ENCODE results near the gene POU2AF3. TPM values are rescaled to one million over a fixed set of nuclear protein-coding genes. Genes with fewer than 3 reads are reported as not detected.

The POU2AF3 gene
- total RNA-seq, 1 experiment from 2014 or later, result not detected

GRCh38 chr11:111296196-111296595 lies 2.1 kb upstream of the POU2AF3 start:
- intact Hi-C loops (cut with micrococcal nuclease), result no loop called here
- Mint-ChIP-seq H3K4me1 (ENCODE audit: insufficient read depth, unreplicated experiment) (no peaks in the 10 kb centered on the region), H3K9me3 (ENCODE audit: unreplicated experiment) (no peaks in the 10 kb centered on the region), H3K4me3 (ENCODE audit: unreplicated experiment) (no peak overlapping the region), H3K36me3 (ENCODE audit: insufficient read depth, unreplicated experiment) (no peaks in the 10 kb centered on the region), H3K27me3 (ENCODE audit: insufficient read depth, unreplicated experiment) (peaks cover 12% of the 10 kb centered on the region), H3K27ac (ENCODE audit: low read depth, unreplicated experiment) (no peak overlapping the region)
- ChIA-PET CTCF (interaction anchor here (0.6 kb wide), 1 partner anchor 377 kb away, joined by 3 read pairs; no protein-coding TSS in a partner anchor), POLR2A (no interaction called here)
- TF ChIP-seq, protein P1, sequence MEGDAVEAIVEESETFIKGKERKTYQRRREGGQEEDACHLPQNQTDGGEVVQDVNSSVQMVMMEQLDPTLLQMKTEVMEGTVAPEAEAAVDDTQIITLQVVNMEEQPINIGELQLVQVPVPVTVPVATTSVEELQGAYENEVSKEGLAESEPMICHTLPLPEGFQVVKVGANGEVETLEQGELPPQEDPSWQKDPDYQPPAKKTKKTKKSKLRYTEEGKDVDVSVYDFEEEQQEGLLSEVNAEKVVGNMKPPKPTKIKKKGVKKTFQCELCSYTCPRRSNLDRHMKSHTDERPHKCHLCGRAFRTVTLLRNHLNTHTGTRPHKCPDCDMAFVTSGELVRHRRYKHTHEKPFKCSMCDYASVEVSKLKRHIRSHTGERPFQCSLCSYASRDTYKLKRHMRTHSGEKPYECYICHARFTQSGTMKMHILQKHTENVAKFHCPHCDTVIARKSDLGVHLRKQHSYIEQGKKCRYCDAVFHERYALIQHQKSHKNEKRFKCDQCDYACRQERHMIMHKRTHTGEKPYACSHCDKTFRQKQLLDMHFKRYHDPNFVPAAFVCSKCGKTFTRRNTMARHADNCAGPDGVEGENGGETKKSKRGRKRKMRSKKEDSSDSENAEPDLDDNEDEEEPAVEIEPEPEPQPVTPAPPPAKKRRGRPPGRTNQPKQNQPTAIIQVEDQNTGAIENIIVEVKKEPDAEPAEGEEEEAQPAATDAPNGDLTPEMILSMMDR (IDR thresholded peaks at IDR 0.05; ENCODE audit: unreplicated experiment), result no peak
- no TSS peak for BruUV-seq (replicated peaks)
- DNase-seq (ENCODE audit: unreplicated experiment), result no peak

- BruUV-seq (replicated peaks), result no TSS peak
- TF ChIP-seq, protein P1 (IDR thresholded peaks at IDR 0.05; ENCODE audit: unreplicated experiment), result no peak
Observed at GRCh38 chr11:111297696-111298095, 650 bp upstream of the POU2AF3 start.

GRCh38 chr11:111299101-111300026 lies 1.0 kb downstream of the POU2AF3 start:
- ChIA-PET POLR2A (no interaction called here), CTCF (interaction anchor here (1.0 kb wide), 1 partner anchor 146 kb away, joined by 3 read pairs; no protein-coding TSS in a partner anchor)
- H3K27ac Mint-ChIP-seq (ENCODE audit: low read depth, unreplicated experiment), result no peak overlapping the region
- no peaks in the 10 kb centered on the region for H3K36me3 Mint-ChIP-seq (ENCODE audit: insufficient read depth, unreplicated experiment)
- intact Hi-C loops (cut with micrococcal nuclease), result loop anchor here (5.0 kb wide), 1 partner anchor 128 kb away; no protein-coding TSS in a partner anchor
- DNase-seq (ENCODE audit: unreplicated experiment), result no peak
- no peak overlapping the region for H3K4me3 Mint-ChIP-seq (ENCODE audit: unreplicated experiment)
- H3K27me3 Mint-ChIP-seq (ENCODE audit: insufficient read depth, unreplicated experiment), result peaks cover 12% of the 10 kb centered on the region
- no TSS peak for BruUV-seq (replicated peaks)
- H3K9me3 Mint-ChIP-seq (ENCODE audit: unreplicated experiment), result no peaks in the 10 kb centered on the region
- H3K4me1 Mint-ChIP-seq (ENCODE audit: insufficient read depth, unreplicated experiment), result peaks cover 4% of the 10 kb centered on the region
- TF ChIP-seq, protein P1 (IDR thresholded peaks at IDR 0.05; ENCODE audit: unreplicated experiment), result peak; percentile 8

More at GRCh38 chr11:111297696-111298095, 650 bp upstream of the POU2AF3 start:
- Mint-ChIP-seq H3K27me3 (ENCODE audit: insufficient read depth, unreplicated experiment) (peaks cover 12% of the 10 kb centered on the region), H3K36me3 (ENCODE audit: insufficient read depth, unreplicated experiment) (no peaks in the 10 kb centered on the region), H3K27ac (ENCODE audit: low read depth, unreplicated experiment) (no peak overlapping the region), H3K4me3 (ENCODE audit: unreplicated experiment) (no peak overlapping the region), H3K4me1 (ENCODE audit: insufficient read depth, unreplicated experiment) (no peaks in the 10 kb centered on the region), H3K9me3 (ENCODE audit: unreplicated experiment) (no peaks in the 10 kb centered on the region)
- ChIA-PET POLR2A (interaction anchor here (0.6 to 0.7 kb wide), 2 partner anchors 27 to 86 kb away, joined by 3 to 4 read pairs; no protein-coding TSS in a partner anchor), CTCF (interaction anchor here (0.6 kb wide), 2 partner anchors 13 to 851 kb away, joined by 3 read pairs; no protein-coding TSS in a partner anchor)
- intact Hi-C loops (cut with micrococcal nuclease), result no loop called here
- no peak for DNase-seq (ENCODE audit: unreplicated experiment)

DNA sequence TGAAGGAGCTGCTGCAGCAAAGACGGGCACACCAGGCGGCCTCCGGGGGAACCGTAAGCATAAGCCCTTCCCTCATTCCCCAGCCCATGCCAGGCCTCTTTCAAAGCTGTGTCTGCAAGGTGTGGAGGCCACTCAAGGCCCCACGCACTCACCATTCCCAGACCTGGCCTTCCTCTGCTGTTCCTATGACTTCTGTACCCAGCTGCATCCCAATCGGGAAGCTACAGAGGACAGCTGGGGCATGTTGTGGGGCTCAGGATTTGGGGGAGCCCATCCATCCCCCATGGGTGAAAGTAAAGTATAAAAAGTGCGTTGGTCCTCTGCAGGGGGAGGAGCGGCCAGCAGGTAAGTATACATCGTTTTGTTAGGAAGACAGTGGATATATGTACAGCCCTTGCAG lies 2.2 kb downstream of the POU2AF3 start:
- Mint-ChIP-seq H3K4me1 (ENCODE audit: insufficient read depth, unreplicated experiment) (peaks cover 4% of the 10 kb centered on the region), H3K27me3 (ENCODE audit: insufficient read depth, unreplicated experiment) (peaks cover 23% of the 10 kb centered on the region), H3K9me3 (ENCODE audit: unreplicated experiment) (no peaks in the 10 kb centered on the region), H3K4me3 (ENCODE audit: unreplicated experiment) (no peak overlapping the region), H3K27ac (ENCODE audit: low read depth, unreplicated experiment) (no peak overlapping the region), H3K36me3 (ENCODE audit: insufficient read depth, unreplicated experiment) (no peaks in the 10 kb centered on the region)
- no TSS peak for BruUV-seq (replicated peaks)
- TF ChIP-seq, protein P1 (IDR thresholded peaks at IDR 0.05; ENCODE audit: unreplicated experiment), result no peak
- CTCF ChIA-PET, result interaction anchor here (0.6 to 1.3 kb wide), 3 partner anchors 36 to 264 kb away, joined by 3 to 5 read pairs (median 3); no protein-coding TSS in a partner anchor
- no peak for DNase-seq (ENCODE audit: unreplicated experiment)
- intact Hi-C loops (cut with micrococcal nuclease), result loop anchor here (5.0 kb wide), 1 partner anchor 127 kb away; no protein-coding TSS in a partner anchor
- POLR2A ChIA-PET, result interaction anchor here (0.5 to 0.6 kb wide), 2 partner anchors 12 to 151 kb away, joined by 3 read pairs; no protein-coding TSS in a partner anchor
